ENCODE measurements around the gene SEMA3B. TPM values are rescaled to one million over a fixed set of nuclear protein-coding genes. Genes with fewer than 3 reads are reported as not detected.

The SEMA3B gene
- total RNA-seq, 4 donors from 2014 or later = 2.4 to 13.7 (median 7.0) TPM

GRCh38 chr3:50294492-50295403 is 25.8 kb downstream of the SEMA3B start:
- TF ChIP-seq CTCF (IDR thresholded peaks at IDR 0.05; ENCODE audit: low read depth) = no peak

- no peak for TF ChIP-seq CTCF (IDR thresholded peaks at IDR 0.05; ENCODE audit: low read depth)
Observed at GRCh38 chr3:50295553-50296431, 26.8 kb downstream of the SEMA3B start.

GRCh38 chr3:50296721-50297383 is 27.9 kb downstream of the SEMA3B start:
- TF ChIP-seq CTCF (IDR thresholded peaks at IDR 0.05; ENCODE audit: low read depth) = no peak

- TF ChIP-seq CTCF (IDR thresholded peaks at IDR 0.05; ENCODE audit: low read depth) = no peak
Observed at GRCh38 chr3:50297384-50297775, 28.4 kb downstream of the SEMA3B start.

- no peak for TF ChIP-seq CTCF (IDR thresholded peaks at IDR 0.05; ENCODE audit: low read depth)
Observed at GRCh38 chr3:50297896-50298725, 29.2 kb downstream of the SEMA3B start.

GRCh38 chr3:50298836-50299637 is 30.1 kb downstream of the SEMA3B start, which contains the start of the genes HYAL3 and NAA80:
Gene HYAL3, minus strand, starts transcription at chr3:50299405. Its CDS starts 3,803 bp downstream, at chr3:50295602.
Gene NAA80, minus strand, starts transcription at chr3:50299405. Its CDS starts 1,942 bp downstream, at chr3:50297463.
- TF ChIP-seq CTCF (IDR thresholded peaks at IDR 0.05; ENCODE audit: low read depth) = no peak
